H54 (cell line): ENCODE results near the gene FBXW10B.
"Not testable (repeated sequence)": the region's sequence is repeated elsewhere in the genome, so short reads cannot be mapped to it uniquely, and the experiment has no call there.

Experiments
- DNase-seq: peaks from one replicate; pipeline ENCODE4 v3.0.0; 2011; ENCODE audit warnings: low spot score, mixed read lengths; ENCODE audit not compliant: insufficient read length
- FAIRE-seq: peaks from 3 replicates; lab custom pipeline; 2011; peaks lifted over from hg19 to GRCh38; lab: Jason Lieb, UNC

Gene FBXW10B

DNA sequence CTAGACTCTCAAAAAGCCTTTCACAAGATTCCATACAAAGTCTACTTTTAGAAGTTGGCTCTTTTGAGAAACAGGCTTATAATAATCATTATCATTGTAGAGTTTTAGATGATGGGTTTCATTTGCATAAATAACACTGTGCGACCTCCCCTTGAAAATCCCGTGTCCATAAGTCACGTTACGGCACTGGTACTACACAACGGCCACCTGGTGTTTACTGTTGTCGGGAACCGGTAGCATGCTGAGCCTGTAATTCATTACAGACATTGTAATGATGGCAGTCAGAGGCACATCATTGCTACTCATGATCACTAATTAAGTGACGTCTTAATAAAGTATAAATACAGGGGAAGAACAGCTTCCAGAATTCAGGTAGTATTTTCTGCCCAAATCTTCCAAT is 31.5 kb downstream of the FBXW10B start:
- not testable (repeated sequence) for FAIRE-seq, DNase-seq

DNA sequence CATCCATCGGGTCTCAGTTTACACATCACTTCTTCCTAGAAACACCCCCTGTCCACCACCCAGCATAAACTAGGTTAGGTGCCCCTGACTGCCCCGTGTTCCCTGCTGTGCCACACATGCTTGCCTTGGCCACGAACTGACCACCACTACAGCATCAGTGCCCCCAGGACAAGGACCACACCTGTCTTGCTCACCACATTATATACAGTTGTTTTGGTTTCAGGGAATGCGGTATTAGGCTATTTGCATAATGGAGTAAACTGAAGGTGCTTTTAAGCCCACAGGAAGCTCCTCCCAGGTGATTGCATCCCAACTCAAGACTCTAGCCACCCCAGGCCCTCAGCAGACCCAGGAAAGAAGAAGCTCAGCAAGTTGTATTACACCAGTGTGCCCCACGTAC is 36.2 kb downstream of the FBXW10B start:
- DNase-seq, FAIRE-seq: not testable (repeated sequence)

DNA sequence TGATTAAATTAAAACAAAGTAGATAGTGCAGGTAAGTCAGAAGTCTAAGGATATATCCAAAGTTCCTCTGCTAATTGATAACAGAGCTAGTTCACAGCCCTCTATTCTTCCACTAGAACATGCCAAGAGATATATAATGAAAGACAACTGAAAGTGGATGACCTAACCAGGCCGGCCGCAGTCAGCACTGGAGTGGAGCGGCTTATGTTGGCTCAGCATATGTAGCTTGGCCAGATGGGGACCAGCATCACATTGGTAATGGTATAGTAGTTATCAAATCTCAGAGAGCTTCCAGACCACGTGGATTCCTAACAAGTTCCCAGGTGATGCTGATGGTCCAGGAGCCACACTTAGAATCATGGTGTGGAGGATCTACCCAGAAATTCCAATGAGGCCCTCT is 38.0 kb downstream of the FBXW10B start:
- not testable (repeated sequence) for DNase-seq, FAIRE-seq

DNA sequence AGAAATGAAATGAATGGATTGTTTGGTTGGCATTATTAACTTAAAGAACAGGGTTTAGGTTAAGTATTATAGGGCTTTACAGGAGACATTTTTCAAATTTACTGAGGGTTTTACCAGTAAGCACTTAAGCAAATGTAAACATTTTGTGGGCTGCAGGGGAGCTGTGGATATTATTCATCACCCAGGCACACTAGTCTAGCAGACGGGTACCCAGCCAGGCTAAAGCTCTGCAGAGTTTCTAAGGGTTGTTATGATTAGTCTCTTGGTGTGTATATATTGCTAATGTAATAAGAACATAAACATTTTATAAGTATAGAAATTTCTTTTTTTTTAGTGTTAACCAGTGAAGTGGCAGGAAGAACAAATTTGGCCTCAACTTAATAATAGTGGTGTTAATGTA is 42.7 kb downstream of the FBXW10B start:
- FAIRE-seq, DNase-seq: not testable (repeated sequence)

DNA sequence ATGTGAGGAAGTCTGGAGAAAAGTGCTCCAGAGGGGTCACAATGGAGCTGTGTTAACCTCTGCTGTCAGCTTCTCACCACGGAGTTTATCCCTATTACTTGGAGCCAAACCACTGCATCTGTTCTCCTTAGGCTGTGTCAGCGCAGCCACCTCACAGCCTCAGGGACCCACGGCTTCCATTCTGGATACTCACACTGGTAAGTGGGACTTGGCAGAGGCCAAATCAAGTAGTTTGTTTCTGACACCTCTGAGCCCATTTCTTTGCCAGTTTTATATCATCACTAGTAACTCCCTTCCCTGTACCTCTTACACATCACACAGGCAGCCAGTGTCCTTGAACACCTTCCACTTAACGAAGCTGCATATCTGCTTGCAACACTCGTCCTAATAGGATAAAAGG is 44.8 kb downstream of the FBXW10B start:
- not testable (repeated sequence) for FAIRE-seq, DNase-seq

DNA sequence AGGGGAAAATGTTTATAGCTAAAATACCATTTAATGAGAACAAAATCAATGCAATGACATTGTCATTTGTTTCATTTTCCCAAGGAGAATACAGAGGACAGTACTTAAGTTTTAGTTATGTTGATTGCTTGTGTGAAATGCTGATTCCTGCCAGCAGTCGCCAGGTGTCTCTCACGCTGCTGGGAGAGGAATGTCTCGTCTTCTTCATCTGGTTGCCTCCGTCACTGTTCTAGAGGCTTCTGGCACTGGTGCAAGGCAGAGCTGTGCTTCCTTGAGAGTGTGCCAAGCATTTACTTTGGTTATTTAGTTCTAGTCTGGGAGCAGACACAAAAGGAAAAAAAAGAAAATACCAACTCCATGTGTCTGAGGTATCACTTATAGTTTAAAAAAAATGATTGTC is 45.6 kb downstream of the FBXW10B start:
- not testable (repeated sequence) for DNase-seq, FAIRE-seq
